ENCODE data around the gene SLC9C2. TPM values are rescaled to one million over a fixed set of nuclear protein-coding genes. Genes with fewer than 3 reads are reported as not detected.

Gene SLC9C2
- not detected in 2 replicates for total RNA-seq

DNA sequence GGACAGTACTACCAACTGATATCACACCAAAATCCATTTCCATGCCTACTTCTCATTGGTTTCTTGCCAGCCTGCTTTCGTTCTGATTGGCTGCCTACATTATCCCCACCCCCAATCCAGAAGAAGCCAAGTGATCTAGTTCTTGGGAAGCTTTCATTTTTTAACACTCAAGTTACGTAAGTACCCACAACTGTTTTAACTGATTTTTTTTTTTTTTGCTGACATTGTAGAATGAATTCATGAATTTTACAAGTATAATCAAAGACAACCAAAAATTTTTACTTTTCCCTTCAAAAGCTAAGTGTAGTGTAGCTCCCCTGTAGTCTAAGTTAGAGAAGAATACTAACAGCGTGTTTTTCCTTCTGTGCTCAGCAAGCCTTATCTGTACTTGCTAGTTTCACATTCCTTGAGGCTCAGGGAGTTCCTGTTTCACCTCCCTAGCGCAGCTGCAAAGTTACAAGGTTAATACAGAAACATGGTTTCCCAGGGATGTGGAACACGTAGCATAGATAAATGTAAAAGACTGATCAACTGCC, at the start of gene SLC9C2:
SLC9C2 (minus strand) TSS at position 17 of the 536 bp plus-strand sequence. CDS start 1,296 bp downstream, outside the sequence.

GRCh38 chr1:173635116-173635515, 32.2 kb upstream of the SLC9C2 start, which contains the start of gene TEX50:
Gene TEX50, plus strand, starts transcription at chr1:173635338. Its CDS starts 184 bp downstream, at chr1:173635522.

GRCh38 chr1:173477286-173478093, 125.4 kb downstream of the SLC9C2 start, which contains the start of gene PRDX6:
Gene PRDX6, plus strand, starts transcription at chr1:173477335. Its CDS starts 63 bp downstream, at chr1:173477398.

Other genes with a start within 250 kb of the SLC9C2 start
- gene PRDX6, start 125.7 kb downstream of the SLC9C2 start, total RNA-seq: 275 and 449 TPM in 2 replicates
- gene TEX50, start 32.3 kb upstream of the SLC9C2 start, total RNA-seq: not detected in 2 replicates
- 0.52 and 0.64 TPM in 2 replicates for gene ANKRD45, start 66.8 kb upstream of the SLC9C2 start, total RNA-seq
- gene KLHL20, start 111.9 kb upstream of the SLC9C2 start, total RNA-seq: 17.7 and 33.5 TPM in 2 replicates
- gene DARS2, start 221.6 kb upstream of the SLC9C2 start, total RNA-seq: 14.1 and 18.7 TPM in 2 replicates
- 6.5 and 15.3 TPM in 2 replicates for gene CENPL, start 221.8 kb upstream of the SLC9C2 start, total RNA-seq